ENCODE data around the gene CES4A.

CES4A gene

DNA sequence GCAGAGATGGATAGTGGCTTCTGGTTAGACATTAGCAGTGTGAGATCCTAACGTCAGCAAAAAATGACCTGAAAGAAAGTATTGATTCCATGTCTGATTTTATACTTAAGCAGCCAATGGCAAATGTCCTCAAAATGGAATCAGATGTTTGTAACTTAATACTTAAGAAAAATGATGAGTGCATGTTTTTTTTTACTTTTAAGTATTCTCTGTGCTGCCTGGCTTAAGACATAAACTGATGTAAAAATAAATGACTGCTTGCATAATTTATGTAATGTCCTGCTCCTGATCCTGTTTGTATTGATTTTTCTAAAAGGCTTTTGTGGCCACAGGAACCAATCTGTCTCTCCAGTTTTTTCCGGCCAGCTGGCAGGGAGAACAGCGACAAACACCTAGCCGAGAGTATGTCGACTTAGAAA lies 47.9 kb downstream of the CES4A start:
- POLR2A ChIA-PET: no interaction called here
- Histone ChIP-seq H3K9me3 (ENCODE audit: control insufficient read depth, insufficient read depth, low read depth, low read length) (no peaks in the 10 kb centered on the region), H3K4me1 (ENCODE audit: control insufficient read depth, insufficient read depth, low read length) (peaks cover 15% of the 10 kb centered on the region; the same call in 1 of the 2 replicates), H3K4me3 (ENCODE audit: low read depth, low read length) (no peak overlapping the region), H3K36me3 (ENCODE audit: control insufficient read depth in 2 of 2, insufficient read depth in 1 of 2, low read length in 2 of 2) (peaks cover 13 to 41% of the 10 kb centered on the region in 2 experiments; a peak in 2 of 3 replicates), H3K27ac (ENCODE audit: extremely low read depth, low read depth, low read length) (no peak overlapping the region)
- TF ChIP-seq, protein P1, sequence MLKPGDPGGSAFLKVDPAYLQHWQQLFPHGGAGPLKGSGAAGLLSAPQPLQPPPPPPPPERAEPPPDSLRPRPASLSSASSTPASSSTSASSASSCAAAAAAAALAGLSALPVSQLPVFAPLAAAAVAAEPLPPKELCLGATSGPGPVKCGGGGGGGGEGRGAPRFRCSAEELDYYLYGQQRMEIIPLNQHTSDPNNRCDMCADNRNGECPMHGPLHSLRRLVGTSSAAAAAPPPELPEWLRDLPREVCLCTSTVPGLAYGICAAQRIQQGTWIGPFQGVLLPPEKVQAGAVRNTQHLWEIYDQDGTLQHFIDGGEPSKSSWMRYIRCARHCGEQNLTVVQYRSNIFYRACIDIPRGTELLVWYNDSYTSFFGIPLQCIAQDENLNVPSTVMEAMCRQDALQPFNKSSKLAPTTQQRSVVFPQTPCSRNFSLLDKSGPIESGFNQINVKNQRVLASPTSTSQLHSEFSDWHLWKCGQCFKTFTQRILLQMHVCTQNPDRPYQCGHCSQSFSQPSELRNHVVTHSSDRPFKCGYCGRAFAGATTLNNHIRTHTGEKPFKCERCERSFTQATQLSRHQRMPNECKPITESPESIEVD (tag by site-specific recombination; IDR thresholded peaks at IDR 0.05): peak; percentile 68
- TF ChIP-seq KLF10 (tag by site-specific recombination; IDR thresholded peaks at IDR 0.05) (no peak), ZNF223 (tag by site-specific recombination; IDR thresholded peaks at IDR 0.05) (no peak)
- CTCF ChIA-PET: interaction anchor here (0.6 to 2.3 kb wide), 3 partner anchors 18 to 124 kb away, joined by 3 to 9 read pairs (median 6); no protein-coding TSS in a partner anchor

- Histone ChIP-seq H3K4me3 (ENCODE audit: low read depth, low read length) (no peak overlapping the region), H3K9me3 (ENCODE audit: control insufficient read depth, insufficient read depth, low read depth, low read length) (no peaks in the 10 kb centered on the region), H3K4me1 (ENCODE audit: control insufficient read depth, insufficient read depth, low read length) (peaks cover 10% of the 10 kb centered on the region; the same call in 1 of the 2 replicates), H3K36me3 (ENCODE audit: control insufficient read depth in 2 of 2, insufficient read depth in 1 of 2, low read length in 2 of 2) (peaks cover 8 to 28% of the 10 kb centered on the region in 2 experiments; a peak in 2 of 3 replicates), H3K27ac (ENCODE audit: extremely low read depth, low read depth, low read length) (no peak overlapping the region)
- ChIA-PET POLR2A (no interaction called here), CTCF (interaction anchor here (0.9 kb wide), 1 partner anchor 13 kb away, joined by 3 read pairs; no protein-coding TSS in a partner anchor)
- TF ChIP-seq ZSCAN18 (tag by site-specific recombination; IDR thresholded peaks at IDR 0.05) (no peak), ZNF184 (tag by site-specific recombination; IDR thresholded peaks at IDR 0.05) (no peak), ZNF530 (tag by site-specific recombination; IDR thresholded peaks at IDR 0.05; ENCODE audit: low read depth) (no peak), ZEB2 (tag by site-specific recombination; IDR thresholded peaks at IDR 0.05) (no peak), ZNF354C (tag by site-specific recombination; IDR thresholded peaks at IDR 0.05; ENCODE audit: borderline replicate concordance, low read depth) (no peak), ZNF521 (tag by site-specific recombination; IDR thresholded peaks at IDR 0.05) (no peak), ZNF560 (tag by site-specific recombination; IDR thresholded peaks at IDR 0.05; ENCODE audit: borderline replicate concordance) (no peak), CTCF (tag by site-specific recombination; IDR thresholded peaks at IDR 0.05) (no peak), ZNF768 (tag by site-specific recombination; IDR thresholded peaks at IDR 0.05) (no peak), ZBTB49 (tag by site-specific recombination; IDR thresholded peaks at IDR 0.05; ENCODE audit: low read depth) (no peak), ZNF391 (tag by site-specific recombination; IDR thresholded peaks at IDR 0.05; ENCODE audit: borderline replicate concordance, low read depth) (no peak), REPIN1 (tag by site-specific recombination; IDR thresholded peaks at IDR 0.05; ENCODE audit: low read depth) (no peak), ZNF776 (tag by site-specific recombination; IDR thresholded peaks at IDR 0.05; ENCODE audit: borderline replicate concordance) (no peak)
- TF ChIP-seq, protein P2, sequence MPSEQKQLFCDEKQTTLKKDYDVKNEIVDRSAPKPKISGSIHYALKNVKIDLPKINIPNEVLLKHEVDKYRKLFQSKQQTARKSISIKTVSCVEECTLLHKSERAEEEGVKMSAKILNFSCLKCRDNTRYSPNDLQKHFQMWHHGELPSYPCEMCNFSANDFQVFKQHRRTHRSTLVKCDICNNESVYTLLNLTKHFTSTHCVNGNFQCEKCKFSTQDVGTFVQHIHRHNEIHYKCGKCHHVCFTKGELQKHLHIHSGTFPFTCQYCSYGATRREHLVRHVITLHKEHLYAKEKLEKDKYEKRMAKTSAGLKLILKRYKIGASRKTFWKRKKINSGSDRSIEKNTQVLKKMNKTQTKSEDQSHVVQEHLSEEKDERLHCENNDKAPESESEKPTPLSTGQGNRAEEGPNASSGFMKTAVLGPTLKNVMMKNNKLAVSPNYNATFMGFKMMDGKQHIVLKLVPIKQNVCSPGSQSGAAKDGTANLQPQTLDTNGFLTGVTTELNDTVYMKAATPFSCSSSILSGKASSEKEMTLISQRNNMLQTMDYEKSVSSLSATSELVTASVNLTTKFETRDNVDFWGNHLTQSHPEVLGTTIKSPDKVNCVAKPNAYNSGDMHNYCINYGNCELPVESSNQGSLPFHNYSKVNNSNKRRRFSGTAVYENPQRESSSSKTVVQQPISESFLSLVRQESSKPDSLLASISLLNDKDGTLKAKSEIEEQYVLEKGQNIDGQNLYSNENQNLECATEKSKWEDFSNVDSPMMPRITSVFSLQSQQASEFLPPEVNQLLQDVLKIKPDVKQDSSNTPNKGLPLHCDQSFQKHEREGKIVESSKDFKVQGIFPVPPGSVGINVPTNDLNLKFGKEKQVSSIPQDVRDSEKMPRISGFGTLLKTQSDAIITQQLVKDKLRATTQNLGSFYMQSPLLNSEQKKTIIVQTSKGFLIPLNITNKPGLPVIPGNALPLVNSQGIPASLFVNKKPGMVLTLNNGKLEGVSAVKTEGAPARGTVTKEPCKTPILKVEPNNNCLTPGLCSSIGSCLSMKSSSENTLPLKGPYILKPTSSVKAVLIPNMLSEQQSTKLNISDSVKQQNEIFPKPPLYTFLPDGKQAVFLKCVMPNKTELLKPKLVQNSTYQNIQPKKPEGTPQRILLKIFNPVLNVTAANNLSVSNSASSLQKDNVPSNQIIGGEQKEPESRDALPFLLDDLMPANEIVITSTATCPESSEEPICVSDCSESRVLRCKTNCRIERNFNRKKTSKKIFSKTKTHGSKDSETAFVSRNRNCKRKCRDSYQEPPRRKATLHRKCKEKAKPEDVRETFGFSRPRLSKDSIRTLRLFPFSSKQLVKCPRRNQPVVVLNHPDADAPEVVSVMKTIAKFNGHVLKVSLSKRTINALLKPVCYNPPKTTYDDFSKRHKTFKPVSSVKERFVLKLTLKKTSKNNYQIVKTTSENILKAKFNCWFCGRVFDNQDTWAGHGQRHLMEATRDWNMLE (tag by site-specific recombination; conservative IDR thresholded peaks at IDR 0.05; ENCODE audit: low read depth): no peak
Measured at GRCh38 chr16:67039260-67040020, 51.1 kb downstream of the CES4A start.

Measured in HEK293 (cell line).